RWPE1 (cell line): ENCODE data around the gene KDELR1.

ENCODE experiments used
- CTCF ChIA-PET: fragments of 350-600 bp; sonication (Branson Sonifier 250); formaldehyde crosslinking; extraction: SDS; loops from one replicate; lab custom pipeline; 2021; lab: Yijun Ruan, JAX
- POLR2A ChIA-PET: fragments of 400-600 bp; formaldehyde crosslinking; extraction: SDS; loops from one replicate; lab custom pipeline; 2020; ENCODE audit warnings: antibody characterized with exemption; ENCODE audit not compliant: low non-redundant PET; lab: Yijun Ruan, JAX
- DNase-seq: peaks from one replicate; pipeline ENCODE4 v3.0.0; 2012; ENCODE audit warnings: low spot score
- H3K27ac ChIP-seq: fragments of 450-650 bp; 2 replicates; pipeline ENCODE4 v1.5.1; 2017
- TF ChIP-seq, protein P1 (sequence below): fragments of 450-650 bp; conservative IDR thresholded peaks from 2 replicates; pipeline ENCODE4 v1.5.1; 2017; ENCODE audit warnings: low read depth, mild to moderate bottlenecking

KDELR1 gene

GRCh38 chr19:48361912-48362311 is 29.4 kb downstream of the KDELR1 start:
- TF ChIP-seq, protein P1, sequence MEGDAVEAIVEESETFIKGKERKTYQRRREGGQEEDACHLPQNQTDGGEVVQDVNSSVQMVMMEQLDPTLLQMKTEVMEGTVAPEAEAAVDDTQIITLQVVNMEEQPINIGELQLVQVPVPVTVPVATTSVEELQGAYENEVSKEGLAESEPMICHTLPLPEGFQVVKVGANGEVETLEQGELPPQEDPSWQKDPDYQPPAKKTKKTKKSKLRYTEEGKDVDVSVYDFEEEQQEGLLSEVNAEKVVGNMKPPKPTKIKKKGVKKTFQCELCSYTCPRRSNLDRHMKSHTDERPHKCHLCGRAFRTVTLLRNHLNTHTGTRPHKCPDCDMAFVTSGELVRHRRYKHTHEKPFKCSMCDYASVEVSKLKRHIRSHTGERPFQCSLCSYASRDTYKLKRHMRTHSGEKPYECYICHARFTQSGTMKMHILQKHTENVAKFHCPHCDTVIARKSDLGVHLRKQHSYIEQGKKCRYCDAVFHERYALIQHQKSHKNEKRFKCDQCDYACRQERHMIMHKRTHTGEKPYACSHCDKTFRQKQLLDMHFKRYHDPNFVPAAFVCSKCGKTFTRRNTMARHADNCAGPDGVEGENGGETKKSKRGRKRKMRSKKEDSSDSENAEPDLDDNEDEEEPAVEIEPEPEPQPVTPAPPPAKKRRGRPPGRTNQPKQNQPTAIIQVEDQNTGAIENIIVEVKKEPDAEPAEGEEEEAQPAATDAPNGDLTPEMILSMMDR = no peak
- H3K27ac ChIP-seq = no peak overlapping the region
- CTCF ChIA-PET = no interaction called here
- POLR2A ChIA-PET = interaction anchor here (0.6 kb wide), 1 partner anchor 68 kb away, joined by 3 read pairs; no protein-coding TSS in a partner anchor
- DNase-seq = no peak

DNA sequence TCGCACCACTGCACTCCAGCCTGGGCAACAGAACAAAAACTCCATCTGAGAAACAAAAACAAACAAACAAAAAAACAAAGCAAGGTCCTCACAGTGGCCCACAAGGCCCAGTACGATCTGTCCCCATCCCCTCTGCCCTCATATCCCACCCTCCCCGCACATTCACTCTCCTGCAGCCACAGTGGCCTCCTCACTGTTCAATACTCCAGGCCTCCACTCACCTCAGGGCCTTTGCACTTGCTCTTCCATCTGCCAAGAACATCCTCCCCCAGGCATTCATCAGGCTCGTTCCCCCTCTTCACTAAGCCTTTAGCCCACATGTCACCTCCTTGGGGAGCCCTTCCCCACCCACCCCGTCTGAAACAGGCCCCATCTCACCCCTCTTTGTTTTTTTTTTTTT is 32.2 kb downstream of the KDELR1 start:
- ChIA-PET CTCF (no interaction called here), POLR2A (no interaction called here)

DNA sequence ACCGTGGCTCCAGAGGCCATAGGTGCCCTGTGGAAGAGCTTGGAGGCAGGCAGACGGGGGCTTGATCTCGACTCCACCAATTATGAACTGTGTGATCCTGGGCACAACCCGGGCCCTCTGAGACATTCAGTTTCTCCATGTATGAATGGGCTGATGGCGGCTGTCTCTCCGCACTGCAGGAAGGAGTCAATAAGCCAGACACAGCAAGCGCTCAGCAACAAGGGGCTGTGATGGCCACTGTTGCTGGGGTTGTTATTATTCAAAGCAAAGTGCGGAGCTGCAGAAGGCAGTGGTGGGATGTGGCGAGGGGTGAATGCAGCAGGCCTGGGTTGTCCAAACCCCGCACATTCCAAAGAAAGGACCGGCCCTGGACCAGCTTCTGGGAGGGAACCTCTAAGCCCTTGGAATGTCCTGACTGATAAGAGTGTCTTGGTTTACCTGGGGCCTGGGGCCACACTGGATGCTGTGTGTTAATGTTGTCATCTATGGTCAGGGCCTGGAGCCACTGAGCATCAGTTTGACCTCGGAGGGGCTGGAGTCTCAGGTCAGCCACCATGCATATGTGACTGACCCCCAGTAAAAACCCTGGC is 35.9 kb downstream of the KDELR1 start:
- TF ChIP-seq, protein P1 = no peak
- POLR2A ChIA-PET = no interaction called here
- DNase-seq = no peak
- CTCF ChIA-PET = interaction anchor here (0.9 kb wide), 1 partner anchor 35 kb away, joined by 3 read pairs; no protein-coding TSS in a partner anchor
- no peak overlapping the region for H3K27ac ChIP-seq

More for the DNA sequence above, 32.2 kb downstream of the KDELR1 start:
- TF ChIP-seq, protein P1 = no peak
- H3K27ac ChIP-seq = peak overlapping the region; percentile 19; the same call in 1 of the 2 replicates
- no peak for DNase-seq

DNA sequence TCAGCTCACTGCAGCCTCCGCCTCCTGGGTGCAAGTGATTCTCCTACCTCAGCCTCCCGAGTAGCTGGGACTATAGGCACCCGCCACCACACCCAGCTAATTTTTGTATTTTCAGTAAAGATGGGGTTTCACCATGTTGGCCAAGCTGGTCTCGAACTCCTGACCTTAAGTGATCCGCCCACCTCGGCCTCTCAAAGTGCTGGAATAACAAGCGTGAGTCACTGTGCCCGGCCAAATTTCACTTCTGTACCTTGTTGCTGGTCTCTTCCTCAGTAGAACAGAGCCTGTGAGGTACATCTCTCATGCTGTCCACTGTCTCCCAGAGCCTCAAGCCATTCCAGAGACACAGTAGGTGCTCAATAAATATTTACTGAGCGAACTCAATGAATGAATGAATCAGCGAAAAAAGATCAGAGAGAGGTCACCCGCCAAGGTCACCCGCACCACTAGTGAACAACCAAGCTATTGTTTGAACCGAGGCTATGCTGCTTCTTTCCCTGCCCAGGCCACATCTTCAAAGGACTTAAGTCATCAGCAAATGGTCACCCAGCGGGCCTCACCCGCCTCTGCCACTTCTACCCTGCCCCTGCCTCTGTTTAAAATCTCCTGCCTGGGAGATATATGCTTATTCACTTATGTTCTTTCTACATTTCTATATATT is 36.9 kb downstream of the KDELR1 start:
- ChIA-PET CTCF (interaction anchor here (0.9 kb wide), 1 partner anchor 34 kb away, joined by 3 read pairs; no protein-coding TSS in a partner anchor), POLR2A (no interaction called here)
- H3K27ac ChIP-seq = 0 out of 2 replicates have a peak overlapping the region, but pooled peaks have one; percentile 13
- TF ChIP-seq, protein P1 = no peak
- no peak for DNase-seq

- ChIA-PET CTCF (interaction anchor here (0.6 kb wide), 2 partner anchors 12 to 39 kb away, joined by 3 read pairs; no protein-coding TSS in a partner anchor), POLR2A (no interaction called here)
- DNase-seq = no peak
- H3K27ac ChIP-seq = 0 out of 2 replicates have a peak overlapping the region, but pooled peaks have one; percentile 13
- TF ChIP-seq, protein P1 = no peak
Measured at GRCh38 chr19:48353677-48354076, 37.7 kb downstream of the KDELR1 start.

DNA sequence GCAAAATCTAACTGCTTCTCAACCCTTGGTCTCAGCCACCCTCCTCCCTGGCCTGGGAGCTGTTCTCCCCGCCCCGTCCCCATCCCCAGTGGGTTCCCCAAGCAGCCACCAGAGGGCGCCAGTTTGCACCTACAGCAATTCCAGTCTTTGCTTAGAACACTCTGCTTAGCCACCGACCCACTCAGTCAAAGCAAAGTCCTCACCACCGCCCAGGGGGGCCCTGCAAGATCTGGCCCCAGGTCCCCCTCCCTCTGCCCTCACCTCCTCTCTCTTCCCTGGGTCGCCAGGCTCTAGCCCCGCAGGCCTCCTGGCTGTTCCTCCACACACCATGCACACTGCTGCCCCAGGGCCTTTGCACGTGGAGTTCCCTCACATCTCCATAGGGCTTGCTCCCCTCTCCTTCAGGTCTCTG is 40.0 kb downstream of the KDELR1 start:
- CTCF ChIA-PET = interaction anchor here (0.6 kb wide), 2 partner anchors 24 to 960 kb away, joined by 3 to 4 read pairs; no protein-coding TSS in a partner anchor

More for the DNA sequence above, 40.0 kb downstream of the KDELR1 start:
- TF ChIP-seq, protein P1 = peak; percentile 75
- DNase-seq = peak; percentile 45
- H3K27ac ChIP-seq = no peak overlapping the region
- POLR2A ChIA-PET = no interaction called here
